Vagina (tissue), 2 donors: ENCODE measurements around the gene CACNA1I. TPM values are rescaled to one million over a fixed set of nuclear protein-coding genes. Genes with fewer than 3 reads are reported as not detected.

ENCODE experiments used
- DNase-seq, 2 donors: peaks; one replicate each; pipeline ENCODE4 v3.0.0-alpha.2; 2017; ENCODE audit errors: extremely low spot score in 2 of 2
- H3K27ac ChIP-seq: fragments of 200-600 bp; sonication (generic); one replicate; pipeline ENCODE4 v1.5.1; 2019
- H3K27me3 ChIP-seq: fragments of 200-600 bp; sonication (generic); one replicate; pipeline ENCODE4 v1.5.1; 2019
- H3K36me3 ChIP-seq, 2 donors: fragments of 200-600 bp; sonication (generic); one replicate each; pipeline ENCODE4 v1.5.1; 2017 to 2019
- H3K4me1 ChIP-seq: fragments of 200-600 bp; sonication (generic); one replicate; pipeline ENCODE4 v1.5.1; 2019
- H3K4me3 ChIP-seq, 2 donors: fragments of 200-600 bp; sonication (generic); 1 replicate in 1 of 2; 2 replicates in 1 of 2; pipeline ENCODE4 v1.5.1; 2016 to 2019
- H3K9me3 ChIP-seq: fragments of 200-600 bp; sonication (generic); one replicate; pipeline ENCODE4 v1.5.1; 2019
- CTCF ChIP-seq, 3 experiments: fragments of 450-650 bp in 2 of 3; fragments of 200-600 bp in 1 of 3; sonication (generic) in 1 of 3; IDR thresholded peaks; one replicate each; pipeline ENCODE4 v1.5.1; 2017 to 2019; ENCODE audit warnings: antibody characterized with exemption in 3 of 3, mild to moderate bottlenecking in 2 of 3, moderate library complexity in 2 of 3
- POLR2A ChIP-seq, 2 donors: fragments of 450-650 bp; IDR thresholded peaks; one replicate each; pipeline ENCODE4 v1.6.1; 2017; ENCODE audit warnings: antibody characterized with exemption in 2 of 2, mild to moderate bottlenecking in 2 of 2, moderate library complexity in 2 of 2
- POLR2AphosphoS5 ChIP-seq, 2 donors: sonication (generic); formaldehyde crosslinking; IDR thresholded peaks; one replicate each; pipeline ENCODE4 v1.9.0; 2017; ENCODE audit warnings: antibody characterized with exemption in 2 of 2, mild to moderate bottlenecking in 2 of 2, low read depth in 1 of 2; ENCODE audit not compliant: insufficient read depth in 1 of 2
- intact Hi-C: fragments of 100-400 bp; cut with DNase I; formaldehyde crosslinking; loops from one replicate; pipeline ENCODE4 v1.15.1; 2023
- total RNA-seq: library from RNA; depleted of rRNA; stranded (reverse); fragments of >200 nt; gene quantifications from one replicate; pipeline ENCODE4 v1.2.3, GENCODE V29; 2016

CACNA1I gene
- total RNA-seq, 1 donor from 2014 or later: 1.2 TPM

DNA sequence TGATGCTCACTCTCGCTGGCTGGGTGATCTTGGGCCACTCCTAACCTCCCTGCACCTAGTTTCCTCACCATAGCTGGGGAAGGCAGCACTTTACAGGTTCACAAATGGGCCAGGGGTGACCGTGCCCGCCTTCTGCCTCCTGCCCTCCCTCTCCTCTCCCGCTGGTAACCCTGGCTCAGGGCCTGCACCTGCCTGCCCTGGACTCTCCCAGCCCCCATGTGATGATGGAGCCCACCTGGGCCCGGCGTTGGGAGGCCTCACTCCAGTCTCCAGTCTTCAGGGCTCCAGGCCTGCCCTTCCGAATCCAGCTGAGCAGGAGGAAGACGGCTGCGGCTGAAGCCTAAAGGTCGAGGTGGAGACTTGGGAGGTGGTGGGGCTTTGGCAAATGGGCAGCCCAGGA is 152.9 kb downstream of the CACNA1I start:
- intact Hi-C loops: no loop called here
- H3K27me3 ChIP-seq: no peaks in the 10 kb centered on the region
- no peaks in the 10 kb centered on the region for H3K4me1 ChIP-seq
- H3K4me3 ChIP-seq: no peak overlapping the region
- no peak for TF ChIP-seq CTCF (IDR thresholded peaks at IDR 0.05)
- TF ChIP-seq POLR2A (IDR thresholded peaks at IDR 0.05): no peak
- no peak for TF ChIP-seq POLR2AphosphoS5 (IDR thresholded peaks at IDR 0.05; ENCODE audit: insufficient read depth in 1 of 2, low read depth in 1 of 2)
- H3K9me3 ChIP-seq: no peaks in the 10 kb centered on the region
- H3K27ac ChIP-seq: no peak overlapping the region
- DNase-seq: peak in 1 of 2 donors; percentile 70
- H3K36me3 ChIP-seq: no peaks in the 10 kb centered on the region

DNA sequence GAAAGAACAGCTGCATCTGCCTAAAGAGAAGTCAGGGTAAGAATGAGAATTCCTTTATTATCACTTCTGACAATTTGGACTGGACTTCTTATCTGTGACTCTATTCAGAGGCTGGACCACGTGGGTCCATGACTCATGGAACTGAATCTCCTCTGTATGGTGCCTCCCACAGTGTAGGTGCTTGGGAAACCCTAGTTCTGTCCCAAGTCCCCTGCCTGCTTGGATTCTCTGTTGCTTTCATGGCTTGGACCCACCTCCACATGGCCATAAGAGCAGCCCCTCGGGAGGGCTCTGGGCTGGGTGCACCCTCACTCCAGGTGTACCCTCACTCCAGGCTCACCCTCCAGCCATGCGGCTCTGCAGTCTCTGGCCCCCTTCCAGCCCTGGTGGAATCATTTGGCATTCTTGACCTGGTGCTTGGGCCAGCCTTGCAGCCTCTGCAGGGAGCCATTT is 153.4 kb downstream of the CACNA1I start:
- no peaks in the 10 kb centered on the region for H3K4me1 ChIP-seq
- peak in 1 of 2 donors; percentile 74 for DNase-seq
- H3K27me3 ChIP-seq: no peaks in the 10 kb centered on the region
- H3K4me3 ChIP-seq: no peak overlapping the region
- no peaks in the 10 kb centered on the region for H3K36me3 ChIP-seq
- intact Hi-C loops: no loop called here
- TF ChIP-seq POLR2A (IDR thresholded peaks at IDR 0.05) (no peak), POLR2AphosphoS5 (IDR thresholded peaks at IDR 0.05; ENCODE audit: insufficient read depth in 1 of 2, low read depth in 1 of 2) (no peak), CTCF (IDR thresholded peaks at IDR 0.05) (no peak)
- H3K27ac ChIP-seq: no peak overlapping the region
- H3K9me3 ChIP-seq: no peaks in the 10 kb centered on the region

DNA sequence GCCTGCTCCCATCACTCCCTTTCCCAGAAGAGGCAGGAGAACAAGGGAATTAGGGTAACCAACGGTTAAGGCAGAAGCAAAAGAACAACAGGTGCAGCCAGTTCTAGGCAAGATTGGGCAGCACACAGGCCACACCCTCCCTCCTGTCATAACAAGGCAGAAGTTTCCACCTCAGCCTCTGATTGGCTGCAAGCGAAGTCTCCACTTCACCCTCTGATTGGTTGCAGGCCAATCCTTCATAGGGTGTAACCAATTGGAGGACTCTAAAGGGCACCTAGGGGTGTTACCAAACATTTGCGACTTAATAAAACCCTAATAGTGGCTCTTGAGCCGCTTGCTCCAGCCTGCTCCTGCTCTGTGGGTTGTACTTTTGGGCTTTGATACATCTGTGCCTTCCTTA is 153.8 kb downstream of the CACNA1I start:
- no peak overlapping the region for H3K4me3 ChIP-seq
- no peak overlapping the region for H3K27ac ChIP-seq
- no peaks in the 10 kb centered on the region for H3K4me1 ChIP-seq
- H3K27me3 ChIP-seq: no peaks in the 10 kb centered on the region
- H3K9me3 ChIP-seq: no peaks in the 10 kb centered on the region
- H3K36me3 ChIP-seq: no peaks in the 10 kb centered on the region
- intact Hi-C loops: no loop called here
- peak in 1 of 2 donors; percentile 19 for DNase-seq
- TF ChIP-seq POLR2AphosphoS5 (IDR thresholded peaks at IDR 0.05; ENCODE audit: insufficient read depth in 1 of 2, low read depth in 1 of 2) (no peak), CTCF (IDR thresholded peaks at IDR 0.05) (no peak), POLR2A (IDR thresholded peaks at IDR 0.05) (no peak)

DNA sequence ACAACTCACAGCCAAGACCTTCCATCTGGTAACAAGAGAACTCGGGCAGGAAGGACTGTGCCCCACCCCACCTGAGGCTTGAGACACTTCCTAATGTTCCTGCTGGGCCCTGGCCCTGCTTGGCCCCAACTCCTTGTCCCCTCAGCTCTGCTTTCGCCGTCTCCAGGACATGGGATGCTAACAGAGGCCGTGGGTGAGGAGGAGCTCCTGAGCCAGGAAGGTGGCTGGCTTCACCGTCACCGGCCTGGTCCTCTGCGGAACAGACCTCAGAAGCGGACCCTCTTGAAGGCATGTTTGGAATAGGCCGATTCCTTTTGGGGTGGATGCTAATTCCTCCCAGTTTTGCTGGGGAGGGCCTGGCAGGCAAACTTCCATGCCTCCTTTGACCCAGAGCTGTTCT is 154.3 kb downstream of the CACNA1I start:
- no peak for DNase-seq
- no peaks in the 10 kb centered on the region for H3K4me1 ChIP-seq
- intact Hi-C loops: no loop called here
- no peaks in the 10 kb centered on the region for H3K9me3 ChIP-seq
- H3K36me3 ChIP-seq: no peaks in the 10 kb centered on the region
- TF ChIP-seq POLR2AphosphoS5 (IDR thresholded peaks at IDR 0.05; ENCODE audit: insufficient read depth in 1 of 2, low read depth in 1 of 2) (no peak), POLR2A (IDR thresholded peaks at IDR 0.05) (no peak), CTCF (IDR thresholded peaks at IDR 0.05) (no peak)
- H3K27me3 ChIP-seq: no peaks in the 10 kb centered on the region
- H3K4me3 ChIP-seq: no peak overlapping the region
- H3K27ac ChIP-seq: no peak overlapping the region

DNA sequence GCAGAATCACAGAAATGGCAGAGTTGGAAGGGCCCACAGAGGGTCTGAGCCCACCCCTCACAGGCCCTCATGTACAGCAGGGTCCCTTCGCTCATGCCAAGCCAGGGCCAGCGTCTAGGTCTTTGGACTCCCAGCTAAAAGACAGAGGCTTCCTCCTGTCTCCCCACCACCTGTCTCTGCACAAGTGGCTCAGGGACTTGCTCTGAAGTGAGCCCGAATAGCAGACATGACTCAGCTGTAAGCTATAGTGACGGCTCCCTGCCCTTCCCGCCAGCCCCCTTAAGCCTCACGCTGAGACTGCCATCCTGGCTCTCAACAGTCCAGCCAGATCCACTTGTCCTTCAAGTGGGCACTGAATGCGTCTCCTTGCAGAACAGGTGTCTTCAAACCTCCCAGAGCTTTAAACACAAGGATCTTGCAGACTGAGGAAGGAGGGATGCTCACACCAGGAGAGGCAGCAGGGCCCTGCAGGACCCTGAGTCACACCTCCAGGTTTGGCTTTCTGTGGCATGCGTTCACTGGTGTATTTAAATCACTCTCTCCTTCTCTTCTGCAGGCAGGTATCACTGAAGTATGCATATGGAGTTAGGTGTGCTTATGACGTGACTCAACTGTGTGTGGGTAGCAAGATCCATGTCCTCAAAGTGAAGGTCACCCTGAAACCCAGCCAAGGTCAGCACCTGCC is 154.9 kb downstream of the CACNA1I start:
- Histone ChIP-seq H3K36me3 (no peaks in the 10 kb centered on the region), H3K4me3 (no peak overlapping the region), H3K27ac (no peak overlapping the region), H3K4me1 (no peaks in the 10 kb centered on the region), H3K27me3 (no peaks in the 10 kb centered on the region), H3K9me3 (no peaks in the 10 kb centered on the region)
- intact Hi-C loops: no loop called here
- TF ChIP-seq POLR2A (IDR thresholded peaks at IDR 0.05): no peak
- no peak for TF ChIP-seq POLR2AphosphoS5 (IDR thresholded peaks at IDR 0.05; ENCODE audit: insufficient read depth in 1 of 2, low read depth in 1 of 2)
- no peak for TF ChIP-seq CTCF (IDR thresholded peaks at IDR 0.05)
- DNase-seq: peak in 1 of 2 donors; percentile 79
